Central memory CD4-positive, alpha-beta T cell (primary cell): Measurements from ENCODE around the gene ZNF423.
A peak's percentile ranks its signal among the peaks of the same experiment; 100 is the strongest.

Experiments
- DNase-seq: peaks from one replicate; pipeline ENCODE4 v3.0.0; 2022

Gene ZNF423

DNA sequence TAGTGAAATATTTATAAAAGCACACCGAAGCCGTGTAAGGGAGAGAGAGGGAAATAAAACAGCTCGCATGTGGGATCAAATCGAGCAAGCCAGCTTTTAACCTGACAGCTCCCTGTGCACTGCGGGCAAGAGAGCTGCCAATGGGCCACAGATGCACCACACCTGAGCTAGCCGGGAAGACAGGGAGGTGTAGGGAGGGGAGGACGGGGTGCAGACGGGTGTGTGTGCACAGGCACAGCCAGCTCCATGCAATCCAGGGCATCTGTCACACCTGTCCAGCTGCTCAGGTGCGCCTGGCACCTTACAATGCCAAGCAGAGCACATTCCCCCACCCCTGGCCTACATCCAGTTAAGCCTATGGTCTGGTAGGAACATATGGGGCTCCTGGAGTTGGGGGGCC lies 412.3 kb downstream of the ZNF423 start:
- no peak for DNase-seq

DNA sequence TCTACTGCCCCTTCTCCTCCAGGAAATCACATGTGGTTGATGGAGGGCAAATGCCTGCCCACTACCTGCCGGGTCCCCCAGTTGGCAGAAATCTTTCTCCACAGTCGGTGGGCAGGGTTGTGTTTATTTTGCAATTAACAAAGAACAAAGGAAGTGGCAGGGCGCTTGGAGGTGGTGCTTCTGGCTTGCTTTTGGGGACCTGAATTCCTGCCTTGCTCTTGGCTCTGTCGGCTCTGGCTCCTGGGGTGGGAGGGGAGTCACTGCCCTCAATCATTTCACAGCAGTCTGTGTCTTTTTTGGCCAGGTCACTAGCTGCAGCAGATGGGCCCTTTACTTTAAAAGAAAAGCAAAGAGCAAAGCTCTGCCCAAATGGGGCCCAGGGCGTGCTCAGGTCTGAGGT lies 413.1 kb downstream of the ZNF423 start:
- DNase-seq: no peak

DNA sequence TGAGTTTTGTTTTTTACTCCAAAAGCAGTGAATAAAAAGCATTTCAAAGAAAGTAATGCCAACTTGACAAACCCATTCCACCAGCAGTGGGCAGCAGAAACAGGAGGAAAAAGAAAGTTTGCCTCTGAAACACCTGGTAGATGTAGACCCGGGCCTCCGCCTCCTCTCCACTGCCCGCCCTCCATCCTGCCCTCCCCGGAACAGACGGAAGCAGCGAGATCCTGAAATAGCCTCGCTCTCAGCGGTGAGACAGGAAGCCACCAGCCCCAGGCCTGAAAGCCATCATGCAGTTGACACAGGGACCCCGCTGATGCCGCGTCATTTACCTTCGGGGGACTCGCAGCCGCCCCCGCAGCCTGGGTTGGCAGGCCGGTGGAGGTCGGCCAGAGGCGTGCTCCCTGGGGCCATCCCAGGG lies 414.5 kb downstream of the ZNF423 start:
- DNase-seq: peak; percentile 73

DNA sequence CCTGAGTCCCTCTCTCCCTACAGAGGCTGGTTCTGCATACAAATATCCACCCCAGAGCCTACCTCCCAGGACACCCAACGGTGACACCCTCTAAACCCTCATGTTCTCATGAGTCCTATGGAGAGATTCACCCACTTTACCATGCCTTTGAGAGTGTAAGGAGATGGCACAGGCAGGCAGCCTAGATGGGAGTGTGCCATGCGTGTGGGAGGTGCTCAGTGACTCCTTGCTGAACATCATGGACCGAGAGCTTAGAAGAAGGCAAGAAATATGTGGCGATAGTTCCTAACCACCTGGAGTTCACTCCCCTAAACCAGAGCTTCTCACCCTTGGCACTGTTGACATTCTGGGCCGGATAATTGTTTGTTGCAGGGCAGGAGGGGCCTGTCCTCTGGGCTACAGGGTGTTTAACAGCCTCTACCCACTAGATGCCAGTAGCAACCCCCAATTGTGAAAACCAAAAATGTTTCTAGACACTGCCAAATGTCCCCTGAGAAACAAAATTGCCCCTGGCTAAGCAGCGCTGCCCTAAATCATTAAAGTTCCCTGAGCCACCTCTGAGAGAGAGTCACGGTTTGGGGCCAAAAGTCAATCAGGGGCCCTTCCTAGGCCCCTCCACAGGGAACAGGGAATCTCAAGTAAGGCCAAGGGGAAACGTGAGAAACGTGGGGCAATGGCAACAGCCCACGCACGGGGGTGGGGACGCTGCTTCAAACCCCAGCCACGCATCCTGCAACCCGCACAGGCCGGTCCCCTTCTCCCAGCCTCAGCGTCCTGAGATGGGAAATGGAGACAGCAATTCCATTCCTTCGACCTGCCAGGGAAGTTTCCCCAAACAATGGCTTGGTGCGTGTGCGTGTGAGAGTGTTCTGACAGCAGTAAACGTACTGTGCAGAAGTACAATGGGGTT lies 415.5 kb downstream of the ZNF423 start:
- no peak for DNase-seq

DNA sequence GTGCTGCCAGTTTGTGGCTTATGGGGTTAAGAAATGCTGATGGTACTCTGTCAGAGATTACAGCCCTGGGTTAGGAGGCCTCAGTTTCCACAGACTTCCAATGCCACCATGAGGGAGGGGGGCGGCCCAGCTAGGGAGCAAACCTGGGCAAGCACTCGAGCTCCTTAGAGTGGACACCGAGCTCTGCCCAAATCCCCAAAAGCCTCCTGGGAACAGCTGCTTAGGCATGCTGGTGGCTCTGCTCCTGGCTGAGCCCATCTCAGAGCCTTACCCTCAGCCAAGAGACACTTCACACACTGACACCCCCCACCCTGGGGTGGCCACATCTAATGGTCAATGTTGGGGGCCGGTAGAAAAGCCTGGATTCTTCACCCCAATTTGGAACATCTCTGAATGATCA lies 416.2 kb downstream of the ZNF423 start:
- no peak for DNase-seq

DNA sequence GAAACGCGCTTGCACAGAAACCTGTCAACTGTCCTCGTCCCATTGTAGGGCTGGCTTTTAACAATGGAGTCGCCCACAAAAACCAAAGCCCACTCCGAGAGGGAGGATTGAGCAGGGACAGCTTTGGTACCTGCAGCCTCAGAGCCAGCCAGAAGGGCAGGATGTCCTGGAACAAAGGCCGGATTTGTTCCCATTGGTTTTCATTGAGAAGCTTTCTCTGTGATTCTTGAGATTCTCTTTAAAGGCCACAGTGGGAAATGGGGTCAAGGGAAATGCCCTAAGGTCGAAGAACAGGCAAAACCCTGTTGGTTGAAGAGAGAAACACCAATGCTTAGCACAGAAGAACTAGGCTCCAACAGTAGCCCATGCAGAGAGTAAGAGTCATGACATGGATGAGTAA lies 416.9 kb downstream of the ZNF423 start:
- DNase-seq: no peak
